Smooth muscle cell of trachea (primary cell): ENCODE results near the gene KHDC4. TPM values are rescaled to one million over a fixed set of nuclear protein-coding genes. Genes with fewer than 3 reads are reported as not detected.

ENCODE experiments used
- total RNA-seq: library from RNA; depleted of rRNA; stranded (reverse); fragments of >200 nt; gene quantifications from 2 replicates; pipeline ENCODE4 v1.2.1, GENCODE V29; 2014

Gene KHDC4
- 23.1 and 26.5 TPM in 2 replicates for total RNA-seq

GRCh38 chr1:155934097-155934935, at the start of gene KHDC4:
Gene KHDC4 (minus strand): TSS chr1:155934413. CDS start chr1:155934373, 40 bp downstream.

GRCh38 chr1:155978325-155978972, 44.2 kb upstream of the KHDC4 start, which contains the start of gene ARHGEF2:
Gene ARHGEF2 (minus strand): TSS chr1:155978547. CDS start chr1:155978427, 120 bp downstream.

GRCh38 chr1:155940993-155941844, 7.0 kb upstream of the KHDC4 start, which contains the start of gene RXFP4:
Gene RXFP4 (plus strand): TSS chr1:155941638. CDS start chr1:155941710, 72 bp downstream.

GRCh38 chr1:155911156-155912055, 22.8 kb downstream of the KHDC4 start, which contains the start of gene RIT1:
Gene RIT1 (minus strand): TSS chr1:155911349. CDS start chr1:155910761, 588 bp downstream.

Other genes with a start within 250 kb of the KHDC4 start
- gene YY1AP1, start 245.6 kb downstream of the KHDC4 start, total RNA-seq = 43.5 and 74.8 TPM in 2 replicates
- 62.5 and 96.4 TPM in 2 replicates for gene DAP3, start 245.3 kb downstream of the KHDC4 start, total RNA-seq
- 30.8 and 34.9 TPM in 2 replicates for gene GON4L, start 77.2 kb downstream of the KHDC4 start, total RNA-seq
- gene SYT11, start 74.8 kb downstream of the KHDC4 start, total RNA-seq = 50.8 and 57.1 TPM in 2 replicates
- gene RIT1, start 23.1 kb downstream of the KHDC4 start, total RNA-seq = 33.4 and 49.2 TPM in 2 replicates
- not detected in 2 replicates for gene RXFP4, start 7.2 kb upstream of the KHDC4 start, total RNA-seq
- 109 and 173 TPM in 2 replicates for gene ARHGEF2, start 44.1 kb upstream of the KHDC4 start, total RNA-seq
- gene SSR2, start 86.5 kb upstream of the KHDC4 start, total RNA-seq = 512 and 711 TPM in 2 replicates
- gene UBQLN4, start 119.4 kb upstream of the KHDC4 start, total RNA-seq = 10.9 and 12.9 TPM in 2 replicates
- 49.6 and 72.1 TPM in 2 replicates for gene LAMTOR2, start 120.4 kb upstream of the KHDC4 start, total RNA-seq
- not detected in 2 replicates for gene RAB25, start 126.7 kb upstream of the KHDC4 start, total RNA-seq
- gene MEX3A, start 148.1 kb upstream of the KHDC4 start, total RNA-seq = 0.73 and 2.0 TPM in 2 replicates
- 2,363 and 2,796 TPM in 2 replicates for gene LMNA, start 180.3 kb upstream of the KHDC4 start, total RNA-seq
- gene SEMA4A, start 219.2 kb upstream of the KHDC4 start, total RNA-seq = 1.7 and 1.8 TPM in 2 replicates